Activated naive CD4-positive, alpha-beta T cell treated with anti-CD3 and anti-CD28 coated beads, Interleukin-2, amount 10 ng/mL, durations not matched to agents 7 days and 5 days (primary cell): ENCODE results near the gene KAZN.

Experiments used
- CTCF ChIA-PET: fragments of 350-600 bp; sonication (Branson Sonifier 250); formaldehyde crosslinking; loops from one replicate; lab custom pipeline; 2021; ENCODE audit warnings: antibody characterized with exemption; lab: Charles Lee
- DNase-seq: peaks from one replicate; pipeline ENCODE4 v3.0.0-alpha.2; 2020
- H3K27ac Mint-ChIP-seq: one replicate; pipeline ENCODE4 v1.8.0; 2021; ENCODE audit warnings: mild to moderate bottlenecking, moderate library complexity, mixed read lengths
- H3K27me3 Mint-ChIP-seq: one replicate; pipeline ENCODE4 v1.8.0; 2021; ENCODE audit warnings: mild to moderate bottlenecking, mixed read lengths
- H3K36me3 Mint-ChIP-seq: one replicate; pipeline ENCODE4 v1.8.0; 2021; ENCODE audit warnings: mixed read lengths
- H3K4me1 Mint-ChIP-seq: one replicate; pipeline ENCODE4 v1.8.0; 2021; ENCODE audit warnings: mixed read lengths
- H3K4me3 Mint-ChIP-seq: one replicate; pipeline ENCODE4 v1.8.0; 2021; ENCODE audit warnings: mild to moderate bottlenecking, moderate library complexity, mixed read lengths
- H3K9me3 Mint-ChIP-seq: one replicate; pipeline ENCODE4 v1.8.0; 2021; ENCODE audit warnings: mixed read lengths

KAZN gene

DNA sequence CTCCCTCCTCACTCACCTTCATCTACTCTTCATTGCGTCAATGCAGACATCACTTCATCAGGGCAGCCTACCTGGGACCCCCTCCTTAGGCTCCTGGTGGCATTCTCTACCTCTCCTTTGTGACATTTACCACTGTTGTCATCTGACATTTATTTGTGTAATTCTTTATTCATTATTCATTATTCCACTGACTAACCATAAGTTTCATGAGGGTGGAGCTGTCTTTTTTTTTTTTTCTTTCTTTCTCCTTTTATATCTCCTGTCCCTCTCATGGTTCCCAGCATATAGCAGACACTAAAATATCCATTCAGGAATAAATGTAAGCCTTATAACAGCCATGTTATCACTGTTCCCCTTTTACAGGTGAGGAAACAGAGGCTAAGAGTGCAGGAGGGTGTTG is 126.8 kb downstream of the KAZN start:
- CTCF ChIA-PET, result interaction anchor here (0.6 kb wide), 1 partner anchor 1967 kb away, joined by 4 read pairs; no protein-coding TSS in a partner anchor
- Mint-ChIP-seq H3K4me1 (no peaks in the 10 kb centered on the region), H3K9me3 (no peaks in the 10 kb centered on the region), H3K27me3 (no peaks in the 10 kb centered on the region), H3K27ac (no peak overlapping the region), H3K4me3 (no peak overlapping the region), H3K36me3 (no peaks in the 10 kb centered on the region)
- no peak for DNase-seq

DNA sequence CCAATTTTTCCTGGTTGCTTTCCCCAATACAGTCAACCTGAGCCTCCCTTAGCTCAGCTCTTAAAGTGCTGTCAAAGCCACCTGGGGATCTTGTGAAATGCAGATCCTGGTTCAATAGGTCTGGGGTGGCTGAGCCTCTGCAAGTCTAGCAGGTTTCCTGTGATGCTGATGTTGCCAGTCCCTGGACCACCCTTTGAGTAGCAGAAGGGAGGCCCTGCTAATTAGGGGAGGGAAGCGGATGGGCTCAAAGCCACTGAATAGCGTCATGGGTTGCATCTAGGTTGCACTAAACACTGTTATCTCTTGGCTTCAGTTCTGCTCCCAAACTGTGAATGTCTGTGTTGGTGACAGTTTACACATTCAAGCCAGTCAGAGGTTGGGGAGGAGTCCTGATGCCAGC is 127.2 kb downstream of the KAZN start:
- H3K9me3 Mint-ChIP-seq, result no peaks in the 10 kb centered on the region
- H3K36me3 Mint-ChIP-seq, result no peaks in the 10 kb centered on the region
- H3K4me1 Mint-ChIP-seq, result no peaks in the 10 kb centered on the region
- H3K4me3 Mint-ChIP-seq, result no peak overlapping the region
- H3K27ac Mint-ChIP-seq, result no peak overlapping the region
- CTCF ChIA-PET, result no interaction called here
- H3K27me3 Mint-ChIP-seq, result no peaks in the 10 kb centered on the region
- no peak for DNase-seq

DNA sequence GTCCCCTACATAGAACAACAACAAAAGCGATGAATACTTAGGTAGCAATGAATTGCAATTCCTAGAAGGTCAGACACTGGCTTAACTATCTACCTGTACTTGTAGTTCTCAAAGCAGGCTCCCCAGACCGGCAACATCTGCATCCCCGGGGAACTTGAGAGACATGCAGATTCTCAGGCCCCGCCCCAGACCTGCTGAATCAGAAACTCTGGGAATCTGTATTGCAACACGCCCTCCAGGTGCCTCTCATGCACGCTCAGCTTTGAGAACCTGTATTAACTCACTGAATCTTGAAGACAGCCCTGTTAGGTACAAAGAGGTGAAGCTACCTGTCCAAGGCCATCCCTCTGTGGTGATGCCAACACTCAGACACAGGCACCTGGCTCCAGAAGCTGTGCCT is 128.1 kb downstream of the KAZN start:
- Mint-ChIP-seq H3K27ac (no peak overlapping the region), H3K36me3 (no peaks in the 10 kb centered on the region), H3K27me3 (no peaks in the 10 kb centered on the region)

DNA sequence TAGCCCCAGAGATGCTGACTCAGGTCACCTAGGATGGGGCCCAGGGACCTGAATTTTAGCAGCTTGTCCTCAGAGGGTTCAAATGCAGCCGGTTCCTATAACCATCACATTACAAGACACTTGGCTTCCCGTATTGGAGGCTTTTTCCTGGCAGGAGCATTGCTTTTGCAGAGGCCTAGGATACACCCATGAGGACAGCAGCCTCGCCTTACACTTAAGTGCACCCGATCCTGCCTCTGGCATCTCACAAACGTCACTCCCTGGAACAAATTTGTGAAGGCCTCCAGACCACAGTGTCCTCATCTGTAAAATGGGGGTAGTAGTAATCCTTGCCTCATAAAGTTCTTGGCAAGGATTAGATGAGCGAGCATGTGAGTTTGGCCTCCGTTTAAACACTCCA is 130.0 kb downstream of the KAZN start:
- no peaks in the 10 kb centered on the region for H3K4me1 Mint-ChIP-seq
- no peaks in the 10 kb centered on the region for H3K36me3 Mint-ChIP-seq
- H3K27ac Mint-ChIP-seq, result no peak overlapping the region
- no peak overlapping the region for H3K4me3 Mint-ChIP-seq
- DNase-seq, result no peak
- H3K9me3 Mint-ChIP-seq, result no peaks in the 10 kb centered on the region
- H3K27me3 Mint-ChIP-seq, result peaks cover 4% of the 10 kb centered on the region
- CTCF ChIA-PET, result no interaction called here

More for the DNA sequence above, 128.1 kb downstream of the KAZN start:
- H3K4me3 Mint-ChIP-seq, result no peak overlapping the region
- no peaks in the 10 kb centered on the region for H3K9me3 Mint-ChIP-seq
- no peak for DNase-seq
- H3K4me1 Mint-ChIP-seq, result no peaks in the 10 kb centered on the region
- CTCF ChIA-PET, result no interaction called here

DNA sequence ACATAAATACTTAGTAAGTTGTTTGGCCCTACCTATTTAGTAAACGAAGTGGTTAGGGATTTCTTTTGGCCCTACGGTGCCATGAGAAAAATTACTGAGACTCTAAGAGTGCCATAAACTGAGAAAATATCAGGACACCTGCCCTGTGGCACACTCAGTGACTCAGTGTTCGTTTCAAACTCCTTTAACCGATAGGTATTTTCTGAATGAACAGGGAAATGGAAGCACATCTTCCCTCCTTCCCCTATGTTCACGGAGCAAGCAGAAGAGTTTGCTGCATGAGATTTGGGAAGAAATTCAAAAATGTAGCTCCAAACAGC is 134.2 kb downstream of the KAZN start:
- H3K36me3 Mint-ChIP-seq, result no peaks in the 10 kb centered on the region
- no peaks in the 10 kb centered on the region for H3K4me1 Mint-ChIP-seq
- no peak overlapping the region for H3K27ac Mint-ChIP-seq
- H3K4me3 Mint-ChIP-seq, result no peak overlapping the region
- CTCF ChIA-PET, result no interaction called here
- DNase-seq, result no peak
- peaks cover 25% of the 10 kb centered on the region for H3K27me3 Mint-ChIP-seq
- no peaks in the 10 kb centered on the region for H3K9me3 Mint-ChIP-seq

DNA sequence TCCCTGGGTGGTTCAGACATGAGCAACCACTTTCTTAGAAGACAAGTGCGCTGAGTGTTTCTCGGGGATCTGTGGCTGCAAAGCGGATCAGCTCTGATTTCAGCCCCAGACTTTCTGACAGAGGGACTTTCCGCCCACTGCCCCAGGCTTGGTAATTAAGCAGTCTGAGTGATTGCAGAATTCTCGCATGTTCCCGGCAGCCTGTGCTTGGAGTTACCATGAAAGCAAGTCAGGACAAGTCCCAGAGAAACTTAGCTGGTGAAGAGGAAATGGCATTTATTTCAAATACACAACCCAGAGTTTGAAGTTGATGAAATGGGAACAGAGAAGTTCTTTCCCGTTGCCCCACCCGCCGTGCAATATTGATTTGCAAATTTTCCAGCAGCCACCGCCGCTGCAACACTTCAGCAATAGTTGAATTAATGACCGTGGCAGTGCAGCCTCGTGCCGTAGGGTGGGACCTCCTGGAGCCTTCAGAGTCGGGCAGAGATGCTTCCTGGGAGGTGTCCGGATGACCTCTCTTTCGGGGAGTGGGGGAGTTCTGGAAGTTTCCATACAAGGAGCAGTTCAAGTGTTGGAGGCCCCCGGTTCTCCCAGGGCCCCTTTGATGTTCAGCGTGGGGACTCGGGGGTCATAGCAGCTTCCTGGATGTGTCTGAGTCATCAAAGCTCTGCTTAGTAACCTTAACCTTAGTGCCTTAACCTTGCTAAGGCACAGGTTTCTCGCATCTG is 134.7 kb downstream of the KAZN start:
- Mint-ChIP-seq H3K27ac (no peak overlapping the region), H3K27me3 (peaks cover 28% of the 10 kb centered on the region)

DNA sequence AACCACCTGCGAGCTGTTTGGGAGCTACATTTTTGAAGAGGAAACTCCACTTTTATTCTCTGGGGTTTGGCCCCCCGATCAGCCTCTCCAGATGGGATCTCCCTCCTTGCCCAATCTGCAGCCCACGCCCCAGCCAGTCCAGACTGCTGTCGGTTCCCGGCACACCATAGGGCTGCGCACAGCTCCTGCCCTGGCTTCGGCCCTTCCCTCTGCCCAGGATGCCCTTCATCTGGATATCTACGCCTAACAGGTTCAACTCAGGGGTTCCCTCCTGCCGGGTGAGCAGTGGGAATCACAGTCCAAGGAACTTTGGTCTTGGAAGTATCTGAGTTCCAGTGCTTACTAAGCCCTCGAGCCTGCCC is 135.3 kb downstream of the KAZN start:
- DNase-seq, result no peak
- H3K4me1 Mint-ChIP-seq, result no peaks in the 10 kb centered on the region
- peaks cover 31% of the 10 kb centered on the region for H3K27me3 Mint-ChIP-seq
- H3K36me3 Mint-ChIP-seq, result no peaks in the 10 kb centered on the region
- H3K27ac Mint-ChIP-seq, result no peak overlapping the region
- no peak overlapping the region for H3K4me3 Mint-ChIP-seq
- H3K9me3 Mint-ChIP-seq, result no peaks in the 10 kb centered on the region
- CTCF ChIA-PET, result no interaction called here

More for the DNA sequence above, 134.7 kb downstream of the KAZN start:
- CTCF ChIA-PET, result no interaction called here
- H3K36me3 Mint-ChIP-seq, result no peaks in the 10 kb centered on the region
- no peak for DNase-seq
- H3K9me3 Mint-ChIP-seq, result no peaks in the 10 kb centered on the region
- H3K4me3 Mint-ChIP-seq, result no peak overlapping the region
- no peaks in the 10 kb centered on the region for H3K4me1 Mint-ChIP-seq

DNA sequence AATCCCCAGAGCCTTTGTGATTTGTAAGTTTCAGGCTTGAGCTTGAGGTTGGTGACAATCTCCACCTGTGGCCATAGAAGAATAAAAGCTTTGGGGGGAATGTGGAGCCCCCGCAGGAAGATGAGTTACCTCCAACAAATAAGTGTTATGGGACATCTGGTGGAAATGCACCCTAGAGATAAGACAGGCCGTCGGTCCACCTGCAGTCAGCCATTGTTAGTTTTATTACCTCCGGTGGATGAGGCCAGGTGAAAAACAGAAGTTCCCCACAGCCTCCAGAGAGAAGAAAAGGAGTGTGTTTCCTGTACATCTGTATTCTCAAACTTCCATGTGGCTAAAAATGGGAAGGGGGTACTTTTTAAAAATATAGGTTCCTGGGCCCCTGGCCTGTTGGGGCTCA is 137.4 kb downstream of the KAZN start:
- Mint-ChIP-seq H3K27ac (no peak overlapping the region), H3K36me3 (no peaks in the 10 kb centered on the region), H3K27me3 (peaks cover 46% of the 10 kb centered on the region), H3K4me1 (no peaks in the 10 kb centered on the region), H3K4me3 (no peak overlapping the region), H3K9me3 (no peaks in the 10 kb centered on the region)
- CTCF ChIA-PET, result interaction anchor here (0.7 kb wide), 1 partner anchor 104 kb away, joined by 3 read pairs; no protein-coding TSS in a partner anchor
- DNase-seq, result no peak

DNA sequence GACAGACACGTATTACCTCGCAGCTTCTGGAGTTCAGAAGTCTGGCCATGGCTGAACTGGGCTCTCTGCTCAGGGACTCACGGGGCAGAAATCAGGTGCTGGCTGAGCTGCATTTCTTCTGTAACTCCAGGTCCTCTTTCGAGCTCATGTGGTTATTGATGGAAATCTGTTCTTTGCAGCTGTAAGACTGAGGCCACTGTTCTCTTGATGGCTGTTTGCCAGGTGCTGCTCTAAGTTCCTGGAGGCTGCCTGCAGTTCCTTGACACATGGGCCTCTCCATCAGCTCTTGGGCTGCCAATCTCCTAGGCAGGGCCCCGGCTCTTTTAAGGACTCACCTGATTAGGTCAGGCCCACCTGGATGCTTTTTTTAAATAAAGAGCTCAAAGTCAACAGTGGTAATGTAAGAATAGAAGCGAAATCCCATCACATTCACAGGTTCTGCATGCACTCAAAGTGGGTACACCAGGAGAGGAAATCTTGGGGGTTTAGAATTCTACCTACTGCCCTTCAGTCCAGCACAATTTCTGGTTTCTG is 139.1 kb downstream of the KAZN start:
- DNase-seq, result no peak
- Mint-ChIP-seq H3K36me3 (no peaks in the 10 kb centered on the region), H3K4me3 (no peak overlapping the region), H3K4me1 (no peaks in the 10 kb centered on the region), H3K9me3 (no peaks in the 10 kb centered on the region), H3K27me3 (peaks cover 54% of the 10 kb centered on the region), H3K27ac (no peak overlapping the region)
- CTCF ChIA-PET, result no interaction called here

DNA sequence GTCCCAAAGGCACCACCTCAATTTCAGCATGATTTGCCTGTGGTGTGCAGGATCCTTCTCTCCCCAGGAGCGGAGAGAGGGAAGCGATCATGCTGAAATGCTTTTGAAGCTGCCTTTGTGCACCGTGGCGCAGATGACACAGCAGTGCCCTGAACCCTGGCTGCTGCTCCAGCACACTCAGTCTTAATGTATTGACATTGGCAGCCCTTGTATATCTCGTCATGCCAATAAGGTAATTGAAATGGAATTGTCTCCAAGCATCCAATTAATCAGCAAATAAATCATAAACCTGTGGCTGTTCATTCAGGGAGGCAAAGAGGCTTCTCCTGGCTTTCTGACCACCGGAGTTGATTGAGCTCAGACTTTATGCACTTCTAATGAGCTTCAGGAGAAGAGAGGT is 139.8 kb downstream of the KAZN start:
- Mint-ChIP-seq H3K27me3 (peaks cover 55% of the 10 kb centered on the region), H3K36me3 (no peaks in the 10 kb centered on the region), H3K4me3 (no peak overlapping the region), H3K4me1 (no peaks in the 10 kb centered on the region), H3K27ac (no peak overlapping the region), H3K9me3 (no peaks in the 10 kb centered on the region)
- CTCF ChIA-PET, result no interaction called here
- no peak for DNase-seq

DNA sequence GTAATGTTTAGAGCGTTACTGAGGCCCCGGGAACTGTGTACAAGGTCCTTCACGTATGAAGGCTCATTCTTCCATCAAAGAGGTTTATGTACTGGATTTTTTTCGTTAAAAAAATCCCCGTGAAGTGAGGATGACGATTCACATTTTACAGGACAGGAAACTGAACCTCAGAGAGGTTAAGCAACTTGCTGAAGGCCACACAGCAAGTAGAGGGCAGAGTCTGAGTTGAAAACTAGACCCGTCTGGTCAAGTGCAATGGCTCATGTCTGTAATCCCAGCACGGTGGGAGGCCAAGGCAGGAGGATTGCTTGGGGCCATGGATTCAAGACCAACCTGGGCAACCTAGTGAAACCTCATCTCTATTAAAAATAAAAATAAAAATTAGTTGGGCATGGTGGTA is 140.2 kb downstream of the KAZN start:
- Mint-ChIP-seq H3K36me3 (no peaks in the 10 kb centered on the region), H3K27ac (no peak overlapping the region), H3K9me3 (no peaks in the 10 kb centered on the region), H3K4me1 (no peaks in the 10 kb centered on the region), H3K27me3 (peaks cover 55% of the 10 kb centered on the region), H3K4me3 (no peak overlapping the region)
- DNase-seq, result no peak
- CTCF ChIA-PET, result no interaction called here

DNA sequence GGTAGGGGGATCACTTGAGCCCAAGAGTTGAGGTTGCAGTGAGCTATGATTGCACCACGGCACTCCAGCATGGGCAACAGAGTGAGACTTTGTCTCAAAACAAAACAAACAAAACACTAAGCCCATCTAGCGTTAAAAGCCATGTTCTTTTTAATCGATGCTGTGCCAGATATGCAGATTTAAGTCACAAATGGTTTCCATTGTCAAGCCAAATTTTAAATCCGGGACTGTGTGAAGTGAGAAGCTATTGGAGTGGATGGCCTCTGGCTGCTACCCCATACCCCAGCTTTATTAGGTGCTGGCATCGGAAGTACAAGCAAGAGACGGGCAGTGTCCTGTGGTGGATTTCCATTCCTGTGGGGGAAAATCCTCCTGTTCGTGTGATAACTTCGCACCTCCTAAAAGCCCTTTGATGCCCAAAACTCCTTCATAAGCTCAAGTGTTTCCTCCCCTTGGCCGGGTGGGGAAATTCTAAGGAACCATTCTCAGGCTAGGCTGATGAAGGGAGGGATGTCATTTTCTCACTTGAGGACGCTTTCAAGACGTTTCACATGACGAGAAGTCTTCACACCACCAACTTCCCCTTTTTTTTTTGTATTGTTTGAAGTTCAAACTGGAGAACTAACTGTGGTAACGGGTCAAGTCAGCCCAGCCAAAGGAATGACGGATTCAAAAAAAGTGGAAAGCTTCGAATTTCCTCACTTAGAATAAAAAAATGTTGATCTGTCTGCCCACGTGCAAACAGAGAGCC is 140.8 kb downstream of the KAZN start:
- peaks cover 52% of the 10 kb centered on the region for H3K27me3 Mint-ChIP-seq
- no peaks in the 10 kb centered on the region for H3K9me3 Mint-ChIP-seq
- CTCF ChIA-PET, result no interaction called here
- H3K4me1 Mint-ChIP-seq, result no peaks in the 10 kb centered on the region
- H3K4me3 Mint-ChIP-seq, result no peak overlapping the region
- no peak overlapping the region for H3K27ac Mint-ChIP-seq
- no peak for DNase-seq
- no peaks in the 10 kb centered on the region for H3K36me3 Mint-ChIP-seq

DNA sequence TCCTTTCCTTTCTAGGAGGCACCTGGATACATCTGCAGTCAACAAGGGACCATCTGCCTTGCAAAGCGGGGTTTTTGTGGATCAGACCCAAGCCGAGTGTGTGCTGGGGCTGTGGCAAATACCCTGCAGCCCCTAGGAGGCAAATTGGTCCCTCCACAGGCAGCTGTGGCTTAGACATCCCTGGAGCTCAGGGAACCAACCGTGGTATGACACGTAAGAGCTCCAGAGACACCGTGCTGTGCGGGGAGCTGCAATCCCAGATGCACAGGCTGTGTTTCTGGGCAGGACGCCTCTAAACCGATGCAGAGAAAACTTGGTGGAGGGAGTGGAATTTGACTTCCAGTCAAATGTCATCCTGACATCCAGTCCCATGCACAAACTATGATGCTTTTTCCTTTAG is 141.5 kb downstream of the KAZN start:
- Mint-ChIP-seq H3K27ac (no peak overlapping the region), H3K36me3 (no peaks in the 10 kb centered on the region), H3K4me3 (no peak overlapping the region), H3K4me1 (no peaks in the 10 kb centered on the region), H3K27me3 (peaks cover 52% of the 10 kb centered on the region), H3K9me3 (no peaks in the 10 kb centered on the region)
- CTCF ChIA-PET, result interaction anchor here (1.1 kb wide), 1 partner anchor 8 kb away, joined by 3 read pairs; no protein-coding TSS in a partner anchor
- no peak for DNase-seq

DNA sequence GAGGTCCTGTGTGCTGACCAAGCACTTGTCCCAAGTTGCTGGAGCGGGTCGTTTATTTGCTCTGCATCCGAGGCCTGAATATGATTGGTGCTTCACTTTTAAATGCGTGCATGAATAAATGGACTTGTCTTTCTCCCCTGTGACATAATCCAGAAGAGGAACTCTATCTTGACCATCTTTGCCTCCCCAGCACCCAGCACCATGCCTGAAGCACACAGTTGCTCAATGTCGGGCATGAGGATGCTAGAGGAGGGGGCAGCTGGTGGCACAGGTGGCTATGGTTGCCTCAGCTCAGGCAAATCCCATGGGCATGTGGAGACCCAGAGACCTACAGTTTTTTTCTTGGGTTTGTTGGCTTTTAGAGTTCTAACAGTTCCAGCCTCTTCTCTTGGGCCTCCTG is 142.6 kb downstream of the KAZN start:
- Mint-ChIP-seq H3K4me3 (no peak overlapping the region), H3K27me3 (peaks cover 43% of the 10 kb centered on the region), H3K9me3 (no peaks in the 10 kb centered on the region), H3K36me3 (no peaks in the 10 kb centered on the region), H3K4me1 (no peaks in the 10 kb centered on the region), H3K27ac (no peak overlapping the region)
- CTCF ChIA-PET, result interaction anchor here (1.1 kb wide), 1 partner anchor 10 kb away, joined by 3 read pairs; no protein-coding TSS in a partner anchor
- no peak for DNase-seq

DNA sequence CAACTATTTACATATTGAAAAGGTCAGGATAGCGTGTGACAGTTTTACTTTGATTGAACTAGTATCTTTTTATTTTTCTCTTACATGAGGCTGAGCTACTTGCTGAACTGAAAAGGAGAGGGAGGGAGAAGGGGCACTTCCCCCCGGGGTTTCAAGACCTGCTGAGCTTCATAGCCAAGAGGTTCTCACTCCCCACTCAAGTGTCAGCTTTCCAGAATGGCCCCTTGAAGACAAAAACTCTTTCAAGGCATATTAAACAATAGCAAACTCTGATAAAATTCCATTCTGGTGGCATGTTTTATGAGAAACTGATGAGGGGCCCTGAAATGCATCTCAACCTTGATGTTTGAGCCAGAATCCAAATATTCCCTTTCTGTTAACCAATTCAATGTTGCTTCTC is 143.0 kb downstream of the KAZN start:
- Mint-ChIP-seq H3K27me3 (peaks cover 43% of the 10 kb centered on the region), H3K4me3 (no peak overlapping the region), H3K27ac (no peak overlapping the region), H3K36me3 (no peaks in the 10 kb centered on the region), H3K4me1 (no peaks in the 10 kb centered on the region), H3K9me3 (no peaks in the 10 kb centered on the region)
- DNase-seq, result no peak
- CTCF ChIA-PET, result no interaction called here
